K562 (cell line): ENCODE results near the gene IPO9. TPM values are rescaled to one million over a fixed set of nuclear protein-coding genes. Genes with fewer than 3 reads are reported as not detected.

Source experiments
- ATAC-seq: fragments of 200-7000 bp; cut with Tn5 transposase; 3 replicates; pipeline ENCODE4 v1.9.1; 2020; ENCODE audit warnings: moderate library complexity
- BruUV-seq: library from RNA; stranded (reverse); fragments of 400-500 nt; replicated peaks from 2 replicates; lab custom pipeline; 2021; lab: Mats Ljungman, UMichigan
- CTCF ChIA-PET: fragments of 300-600 bp; formaldehyde crosslinking; extraction: SDS; loops from one replicate; lab custom pipeline; 2021; ENCODE audit warnings: low intra/inter-chr PET ratio; lab: Yijun Ruan, JAX
- POLR2A ChIA-PET: fragments of 300-600, 350-650 bp; sonication (Branson Sonifier 250); formaldehyde crosslinking; extraction: SDS; loops from one replicate; lab custom pipeline; 2021; ENCODE audit warnings: antibody characterized with exemption, inconsistent platforms; lab: Yijun Ruan, JAX
- DNase-seq, 4 experiments: peaks; one replicate each; pipeline versions ENCODE4 v3.0.0 to v3.0.0-alpha.2; 2011 to 2018; ENCODE audit warnings: low spot score in 3 of 4, mixed read lengths in 3 of 4; ENCODE audit errors: extremely low read depth in 1 of 4
- FAIRE-seq: peaks from 2 replicates; lab custom pipeline; 2011; peaks lifted over from hg19 to GRCh38; lab: Jason Lieb, UNC
- H2AFZ ChIP-seq: 2 replicates; pipeline ENCODE4 v1.6.0; 2011; ENCODE audit warnings: low read depth, low read length, control low read depth, inconsistent platforms
- H3K27ac ChIP-seq: fragments of 200-600 bp; 3 replicates; pipeline ENCODE4 v1.8.0; 2011; ENCODE audit warnings: low read depth, mild to moderate bottlenecking, control low read depth, inconsistent platforms, low read length, moderate library complexity, mixed read lengths; ENCODE audit errors: extremely low read depth
- H3K27me3 ChIP-seq, 2 experiments: fragments of 300-600 bp in 1 of 2; 2 replicates in 1 of 2; 3 replicates in 1 of 2; pipeline versions ENCODE4 v1.6.0 to v1.8.0; 2011; ENCODE audit warnings: inconsistent platforms in 2 of 2, low read length in 2 of 2, mild to moderate bottlenecking in 1 of 2, mixed read lengths in 1 of 2, moderate library complexity in 1 of 2; ENCODE audit not compliant: control insufficient read depth in 2 of 2, insufficient read depth in 2 of 2
- H3K36me3 ChIP-seq: fragments of 300-600 bp; 3 replicates; pipeline ENCODE4 v1.8.0; 2011; ENCODE audit warnings: mild to moderate bottlenecking, low read length, inconsistent platforms; ENCODE audit not compliant: control insufficient read depth, insufficient read depth
- H3K4me1 ChIP-seq, 2 experiments: fragments of 200-600 bp in 1 of 2; replicated peaks in 1 of 2; 2 replicates in 1 of 2; 3 replicates in 1 of 2; pipeline versions ENCODE4 v1.5.1 to v1.8.0; 2011; ENCODE audit warnings: inconsistent platforms in 2 of 2, low read length in 2 of 2, mild to moderate bottlenecking in 1 of 2, mixed read lengths in 1 of 2, moderate library complexity in 1 of 2; ENCODE audit not compliant: control insufficient read depth in 2 of 2, insufficient read depth in 2 of 2
- H3K4me2 ChIP-seq: 2 replicates; pipeline ENCODE4 v1.6.1; 2011; ENCODE audit warnings: low read length, control low read depth, inconsistent platforms, mixed read lengths; ENCODE audit not compliant: insufficient read depth
- H3K4me3 ChIP-seq: fragments of 200-600 bp; sonication (generic), shearing (Covaris generic); 2 replicates; pipeline ENCODE4 v1.5.1; 2016; ENCODE audit warnings: control low read depth, inconsistent platforms
- H3K79me2 ChIP-seq: fragments of 200-600 bp; 3 replicates; pipeline ENCODE4 v1.8.0; 2011; ENCODE audit warnings: low read length, inconsistent platforms; ENCODE audit not compliant: control insufficient read depth, insufficient read depth
- H3K9ac ChIP-seq, 2 experiments: 2 replicates each; pipeline versions ENCODE4 v1.6.0 to v1.6.1; 2011; ENCODE audit warnings: low read depth in 2 of 2, low read length in 2 of 2, control low read depth in 1 of 2, inconsistent platforms in 1 of 2, mild to moderate bottlenecking in 1 of 2, mixed read lengths in 1 of 2; ENCODE audit not compliant: insufficient read depth in 1 of 2
- H3K9me1 ChIP-seq: one replicate; pipeline ENCODE4 v1.6.0; 2011; ENCODE audit warnings: inconsistent platforms, mild to moderate bottlenecking, low read length, moderate library complexity; ENCODE audit not compliant: control insufficient read depth, insufficient read depth
- H3K9me3 ChIP-seq: replicated peaks from 2 replicates; pipeline ENCODE4 v1.5.1; 2011; ENCODE audit warnings: low read depth, low read length, inconsistent platforms; ENCODE audit not compliant: control insufficient read depth, insufficient read depth
- H4K20me1 ChIP-seq: replicated peaks from 2 replicates; pipeline ENCODE4 v1.6.1; 2011; ENCODE audit warnings: low read length, inconsistent platforms, mixed read lengths; ENCODE audit not compliant: control insufficient read depth, insufficient read depth
- MAFF ChIP-seq: IDR thresholded peaks from 2 replicates; pipeline ENCODE4 v1.6.1; 2012; ENCODE audit warnings: low read length, improper control_type of control experiment
- SPI1 ChIP-seq: IDR thresholded peaks from 2 replicates; pipeline ENCODE4 v1.6.1; 2011; ENCODE audit warnings: low read depth, low read length, control low read depth, borderline replicate concordance
- ZBTB1 ChIP-seq: sonication (generic); formaldehyde crosslinking; IDR thresholded peaks from 2 replicates; pipeline ENCODE4 v1.8.1; 2023; ENCODE audit warnings: missing genetic modification reagents, low read depth, mild to moderate bottlenecking, borderline replicate concordance
- ZNF384 ChIP-seq: IDR thresholded peaks from 2 replicates; pipeline ENCODE4 v1.6.1; 2012; ENCODE audit warnings: low read depth, low read length, improper control_type of control experiment
- WGBS: fragments of 100-300 bp; shearing (Covaris generic); methylation state at CpG from one replicate; pipeline ENCODE4 v1.1.6; 2016; ENCODE audit warnings: low coverage, mixed read lengths; ENCODE audit not compliant: insufficient coverage; ENCODE audit errors: missing lambda C conversion rate; 5-methylcytosine and 5-hydroxymethylcytosine counted together
- in situ Hi-C: fragments of 300-500 bp; cut with MboI; formaldehyde crosslinking; loops from 4 replicates; pipeline ENCODE4 v1.15.0; 2018; ENCODE audit warnings: inconsistent platforms, mixed read lengths
- intact Hi-C: fragments of 100-400 bp; cut with micrococcal nuclease; formaldehyde crosslinking; loops from 2 replicates; pipeline ENCODE4 v1.14.2; 2022
- polyA plus RNA-seq, 8 experiments: library from polyadenylated mRNA; depleted of rRNA in 4 of 8; stranded (reverse) in 5 of 8; unstranded in 3 of 8; fragments of >200 nt; fragmentation: Nextera tagmentation in 2 of 8; fragmentation: Illumina TruSeq in 1 of 8; extraction: Ambion mirVana in 2 of 8; extraction: Trizol in 1 of 8; gene quantifications; 2 replicates each; pipeline versions ENCODE4 v1.2.1 to v1.2.3, GENCODE V29; 2011 to 2014; ENCODE audit warnings: inconsistent platforms in 1 of 8, missing spikeins in 1 of 8
- total RNA-seq, 7 experiments: library from RNA; depleted of rRNA in 6 of 7; stranded (reverse); fragments of >200 nt in 6 of 7; fragmentation: Illumina TruSeq in 2 of 7; extraction: Trizol in 2 of 7; gene quantifications; 2 replicates each; pipeline versions ENCODE4 v1.2.1 to v1.2.3, GENCODE V29; 2011 to 2021; ENCODE audit warnings: low replicate concordance in 1 of 7

Gene IPO9
- total and polyA plus RNA-seq, 9 of the 15 experiments (the other 6 are each of a cell fraction or from before 2014, with no cell fraction given) = 27.9 to 78.6 (median 43.9) TPM

GRCh38 chr1:201813226-201813625 is 15.7 kb upstream of the IPO9 start (continued):
- TF ChIP-seq ZBTB1 (CRISPR knock-in tag) = no peak

- in situ Hi-C loops = no loop called here
- Histone ChIP-seq H3K4me3 (no peak overlapping the region), H3K4me2 (no peak overlapping the region), H3K4me1 (no peaks in the 10 kb centered on the region), H3K27me3 (no peaks in the 10 kb centered on the region), H3K79me2 (no peaks in the 10 kb centered on the region), H3K27ac (no peak overlapping the region), H3K9me1 (peaks cover 3% of the 10 kb centered on the region), H3K9ac (no peak overlapping the region), H4K20me1 (no peaks in the 10 kb centered on the region), H2AFZ (no peak overlapping the region), H3K9me3 (no peaks in the 10 kb centered on the region)
- CTCF ChIA-PET = no interaction called here
- ATAC-seq (no peak), FAIRE-seq (no peak)
- POLR2A ChIA-PET = no interaction called here
- intact Hi-C loops = no loop called here
- 74% methylated on average over 7 of the region's 7 CpGs for WGBS
- no TSS peak for BruUV-seq
- TF ChIP-seq MAFF = no peak
- TF ChIP-seq SPI1 = peak; percentile 74
- TF ChIP-seq ZNF384 = peak; percentile 45; the same call in 1 of the 2 replicates
- TF ChIP-seq, all 486 proteins: peak for 2
- no peak for DNase-seq
- H3K36me3 ChIP-seq = peaks cover 24% of the 10 kb centered on the region; the same call in 2 of the 3 replicates
Measured at GRCh38 chr1:201816309-201816854, 12.6 kb upstream of the IPO9 start.
